GM12864 (cell line): ENCODE data around the gene ST6GALNAC4.
A peak's percentile ranks its signal among the peaks of the same experiment; 100 is the strongest.

Source experiments
- DNase-seq: peaks from one replicate; pipeline ENCODE4 v3.0.0-alpha.2; 2011; ENCODE audit warnings: low read depth
- H3K4me3 ChIP-seq: 2 replicates; pipeline ENCODE4 v1.5.1; 2011; ENCODE audit warnings: mild to moderate bottlenecking, low read depth, low read length, control low read depth
- TF ChIP-seq, protein P1 (sequence below): IDR thresholded peaks from 2 replicates; pipeline ENCODE4 v1.5.1; 2011; ENCODE audit warnings: low read depth, mild to moderate bottlenecking, moderate library complexity, low read length, control low read depth, inconsistent platforms; ENCODE audit errors: missing control alignments

Gene ST6GALNAC4

DNA sequence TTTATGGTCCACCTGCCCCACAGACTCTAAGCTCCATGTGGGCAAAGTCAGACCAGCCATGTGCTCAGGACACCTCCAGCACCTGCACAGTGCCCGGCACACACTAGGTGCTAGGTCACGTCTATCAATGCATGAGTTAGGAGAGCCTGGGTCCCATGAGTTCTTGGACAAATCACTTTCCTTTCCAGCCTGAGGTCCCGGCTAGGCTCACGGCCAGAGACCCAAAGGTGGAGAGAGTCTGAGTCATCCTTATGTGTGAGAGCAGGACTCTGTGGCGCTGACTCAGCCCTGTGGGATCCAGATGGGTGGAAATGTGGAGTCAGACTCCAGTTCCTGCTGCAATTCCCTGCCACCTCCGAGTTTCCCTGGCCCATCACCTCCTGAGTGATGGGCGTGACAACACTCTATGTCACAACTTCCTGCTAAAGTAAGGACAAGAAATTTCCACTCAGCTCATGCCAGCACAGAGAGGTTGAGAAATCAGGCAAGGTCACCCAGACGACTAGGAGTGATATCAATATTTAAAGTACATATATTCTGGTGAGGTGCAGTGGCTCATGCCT lies 2.5 kb upstream of the ST6GALNAC4 start:
- DNase-seq, result no peak
- TF ChIP-seq, protein P1, sequence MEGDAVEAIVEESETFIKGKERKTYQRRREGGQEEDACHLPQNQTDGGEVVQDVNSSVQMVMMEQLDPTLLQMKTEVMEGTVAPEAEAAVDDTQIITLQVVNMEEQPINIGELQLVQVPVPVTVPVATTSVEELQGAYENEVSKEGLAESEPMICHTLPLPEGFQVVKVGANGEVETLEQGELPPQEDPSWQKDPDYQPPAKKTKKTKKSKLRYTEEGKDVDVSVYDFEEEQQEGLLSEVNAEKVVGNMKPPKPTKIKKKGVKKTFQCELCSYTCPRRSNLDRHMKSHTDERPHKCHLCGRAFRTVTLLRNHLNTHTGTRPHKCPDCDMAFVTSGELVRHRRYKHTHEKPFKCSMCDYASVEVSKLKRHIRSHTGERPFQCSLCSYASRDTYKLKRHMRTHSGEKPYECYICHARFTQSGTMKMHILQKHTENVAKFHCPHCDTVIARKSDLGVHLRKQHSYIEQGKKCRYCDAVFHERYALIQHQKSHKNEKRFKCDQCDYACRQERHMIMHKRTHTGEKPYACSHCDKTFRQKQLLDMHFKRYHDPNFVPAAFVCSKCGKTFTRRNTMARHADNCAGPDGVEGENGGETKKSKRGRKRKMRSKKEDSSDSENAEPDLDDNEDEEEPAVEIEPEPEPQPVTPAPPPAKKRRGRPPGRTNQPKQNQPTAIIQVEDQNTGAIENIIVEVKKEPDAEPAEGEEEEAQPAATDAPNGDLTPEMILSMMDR, result no peak

DNA sequence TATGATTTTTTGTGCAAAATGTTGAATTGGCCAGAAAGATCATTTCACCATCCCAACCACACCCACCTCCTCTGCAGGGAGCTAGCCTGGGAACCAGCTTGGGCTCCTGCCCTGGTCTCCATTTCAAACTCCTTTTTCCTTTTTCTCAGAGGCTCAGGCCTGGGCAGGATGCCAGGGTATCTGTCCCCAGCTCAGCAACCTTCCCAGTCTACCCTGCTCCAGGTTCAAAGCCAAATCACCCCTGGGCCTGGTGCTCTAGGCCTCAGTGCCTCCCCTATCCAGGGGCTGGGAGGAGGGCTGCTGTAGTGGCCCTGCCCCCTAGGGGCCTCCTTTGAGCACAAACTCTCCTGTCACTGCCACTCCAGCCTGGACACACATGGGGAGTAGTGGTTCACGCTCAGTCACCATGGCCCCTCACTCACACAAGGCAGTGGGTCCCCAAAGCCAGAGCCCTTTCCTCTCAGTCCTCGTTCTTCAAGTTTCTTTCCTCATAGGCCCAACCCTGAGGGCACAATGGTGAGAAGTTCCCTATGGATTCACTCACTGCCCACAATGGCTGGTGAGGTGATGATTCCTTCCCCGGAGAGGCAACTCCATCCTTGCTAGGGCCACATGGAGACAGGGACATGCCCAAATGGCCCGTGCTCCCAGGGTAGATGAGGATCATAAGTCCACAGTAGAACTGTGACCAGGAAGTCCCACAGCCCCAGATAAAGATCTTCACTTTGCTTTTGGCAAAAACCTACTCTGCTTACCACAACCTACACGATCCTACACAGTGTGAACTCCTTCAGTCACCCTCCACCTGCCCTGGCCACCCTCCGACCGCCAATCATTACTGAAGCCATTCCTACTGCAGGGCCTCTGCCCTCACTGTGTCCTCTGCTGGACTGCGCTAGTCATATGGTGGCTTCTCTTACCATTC lies 1.6 kb upstream of the ST6GALNAC4 start:
- TF ChIP-seq, protein P1, result peak; percentile 42
- no peak for DNase-seq
- H3K4me3 ChIP-seq, result no peak overlapping the region

More for the DNA sequence above, 2.5 kb upstream of the ST6GALNAC4 start:
- H3K4me3 ChIP-seq, result no peak overlapping the region

DNA sequence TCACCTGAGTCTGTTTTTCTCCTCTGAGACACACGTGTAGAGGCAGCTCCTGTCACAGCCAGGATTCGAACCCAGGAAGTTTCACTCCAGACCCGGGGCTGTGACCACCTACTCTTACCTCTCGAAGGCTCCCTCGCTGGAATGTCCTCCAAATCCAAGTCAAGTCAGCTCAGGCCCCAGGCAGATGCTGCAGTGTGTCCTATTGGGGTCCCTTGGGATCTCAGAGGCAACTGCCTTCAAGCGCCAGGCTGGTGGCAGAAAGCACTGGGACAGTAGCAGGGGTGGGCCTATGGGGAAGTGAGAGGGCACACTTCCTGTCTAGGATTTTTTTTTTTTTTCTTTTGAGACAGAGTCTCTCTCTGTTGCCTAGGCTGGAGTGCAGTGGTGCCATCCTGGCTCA lies 762 bp upstream of the ST6GALNAC4 start:
- TF ChIP-seq, protein P1, result no peak
- peak overlapping the region; percentile 54 for H3K4me3 ChIP-seq
- no peak for DNase-seq

DNA sequence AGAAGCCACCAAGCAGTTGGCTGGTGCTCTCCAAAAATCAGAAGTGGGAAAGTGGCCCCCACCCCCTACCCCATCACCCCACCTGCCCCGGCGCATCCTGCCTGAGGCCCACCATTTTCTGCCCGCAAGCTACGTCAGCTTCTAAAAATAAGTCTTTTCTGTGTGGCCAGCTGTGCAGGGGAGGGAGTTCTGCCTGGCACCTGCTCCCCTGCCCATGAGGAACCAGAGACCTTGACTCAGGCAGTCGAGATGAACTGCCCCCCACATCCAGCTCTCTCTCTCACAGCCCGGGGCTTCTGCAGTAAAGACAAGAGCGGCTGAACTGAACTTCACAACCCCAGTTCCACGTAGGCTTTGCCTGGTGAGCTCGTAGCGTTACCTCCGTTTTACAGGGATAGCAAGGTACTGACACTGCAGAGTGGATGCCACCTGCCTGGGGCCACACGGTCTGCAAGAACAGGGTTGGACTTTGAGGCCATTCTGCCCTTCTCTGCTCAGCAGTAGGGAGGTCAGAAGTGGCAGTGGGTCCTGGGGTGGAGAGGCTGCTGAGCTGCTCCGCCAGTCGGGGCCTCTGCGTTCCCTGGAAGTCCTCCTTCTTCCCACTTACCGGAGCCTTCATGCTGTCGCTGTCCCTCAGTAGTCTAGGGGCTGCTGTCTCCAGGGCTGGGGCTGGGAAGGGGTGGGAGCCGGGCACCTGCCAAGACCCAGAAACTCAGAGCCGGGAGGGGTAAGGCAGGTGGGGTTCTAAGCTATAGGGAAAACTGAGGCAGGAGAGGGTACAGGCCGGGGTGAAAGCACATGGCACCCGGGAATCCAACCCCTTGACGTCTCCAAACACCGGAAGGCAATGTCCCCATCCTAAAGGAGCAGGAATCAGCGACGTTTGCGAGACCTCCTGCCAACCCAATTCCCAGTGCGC lies 781 bp downstream of the ST6GALNAC4 start:
- peak overlapping the region; percentile 92 for H3K4me3 ChIP-seq
- TF ChIP-seq, protein P1, result no peak
- DNase-seq, result no peak

DNA sequence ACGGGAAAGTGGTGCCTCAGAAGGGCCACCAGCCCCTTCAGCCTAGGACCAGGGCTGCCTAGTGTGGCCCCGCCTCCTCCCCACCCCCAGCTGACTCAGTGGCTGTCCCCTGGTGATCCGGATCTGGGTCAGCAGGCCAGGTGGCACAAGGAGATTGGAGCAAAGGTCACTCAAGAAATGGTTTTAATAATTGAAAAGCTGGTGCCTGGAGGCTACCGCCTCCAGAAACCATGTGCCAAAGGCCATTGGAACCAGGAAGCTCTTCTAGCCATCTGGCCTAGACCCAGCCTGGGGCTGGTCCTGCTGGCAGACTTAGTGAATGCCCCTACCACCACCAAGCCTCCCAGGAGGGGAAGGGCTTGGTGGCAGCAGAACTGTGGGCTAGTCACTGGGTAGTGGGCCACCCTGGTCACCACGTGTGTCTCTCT lies 1.5 kb downstream of the ST6GALNAC4 start:
- DNase-seq, result no peak
- TF ChIP-seq, protein P1, result no peak
- H3K4me3 ChIP-seq, result peak overlapping the region; percentile 92

DNA sequence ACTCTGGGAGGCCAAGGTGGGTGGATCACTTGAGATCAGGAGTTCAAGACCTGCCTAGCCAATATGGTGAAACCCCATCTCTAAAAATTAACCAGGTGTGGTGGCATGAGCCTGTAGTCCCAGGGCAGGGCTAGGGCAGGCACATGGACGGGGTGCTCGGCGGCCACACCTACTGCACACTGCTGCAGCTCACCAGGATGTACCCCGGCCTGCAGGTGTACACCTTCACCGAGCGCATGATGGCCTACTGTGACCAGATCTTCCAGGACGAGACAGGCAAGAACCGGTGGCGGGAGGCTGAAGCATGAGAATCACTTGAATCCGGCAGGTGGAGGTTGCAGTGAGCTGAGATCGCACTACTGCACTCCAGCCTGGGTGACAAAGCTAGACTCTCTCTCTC lies 3.2 kb downstream of the ST6GALNAC4 start:
- DNase-seq, result no peak
- H3K4me3 ChIP-seq, result no peak overlapping the region
- TF ChIP-seq, protein P1, result no peak
